Brain microvascular endothelial cell (primary cell): ENCODE results near the gene SNAPIN.

Experiments used
- DNase-seq: peaks from one replicate; pipeline ENCODE4 v3.0.0-alpha.2; 2020
- H3K27ac ChIP-seq: fragments of 250-450 bp; sonication (Bioruptor Pico); 2 replicates; pipeline ENCODE4 v1.5.1; 2020; ENCODE audit warnings: mild to moderate bottlenecking, moderate library complexity
- H3K27me3 ChIP-seq: fragments of 250-450 bp; sonication (Bioruptor Pico); replicated peaks from 2 replicates; pipeline ENCODE4 v1.5.1; 2020; ENCODE audit warnings: mild to moderate bottlenecking
- H3K36me3 ChIP-seq: fragments of 250-450 bp; sonication (Bioruptor Pico); replicated peaks from 2 replicates; pipeline ENCODE4 v1.5.1; 2020; ENCODE audit warnings: mild to moderate bottlenecking
- H3K4me3 ChIP-seq: 2 replicates; pipeline ENCODE4 v1.5.1; 2011; ENCODE audit warnings: low read depth, mild to moderate bottlenecking, control low read depth, low read length, moderate library complexity
- CTCF ChIP-seq: IDR thresholded peaks from 2 replicates; pipeline ENCODE4 v1.5.1; 2011; ENCODE audit warnings: low read depth, mild to moderate bottlenecking, moderate library complexity, low read length, control low read depth, inconsistent platforms; ENCODE audit errors: missing control alignments
- in situ Hi-C: cut with HindIII; loops from 2 replicates; pipeline ENCODE4 v1.10.0; 2017; ENCODE audit warnings: low sequenced_read_pairs, low pct_ligation_motif_present

SNAPIN gene

GRCh38 chr1:153627715-153628626 lies 30.5 kb upstream of the SNAPIN start, which contains the start of gene S100A1:
Gene S100A1 (plus strand): TSS chr1:153628434. CDS start chr1:153630522, 2,088 bp downstream.
- no peak for TF ChIP-seq CTCF
- no peak for DNase-seq
- peak within 1 kb of the TSS; percentile 88 for H3K27ac ChIP-seq
- H3K36me3 ChIP-seq: peaks cover 11% of the 10 kb centered on the region
- peak within 1 kb of the TSS; percentile 77 for H3K4me3 ChIP-seq
- in situ Hi-C loops: no loop called here
- no peaks in the 10 kb centered on the region for H3K27me3 ChIP-seq

- no peaks in the 10 kb centered on the region for H3K27me3 ChIP-seq
- no peak overlapping the region for H3K27ac ChIP-seq
- in situ Hi-C loops: no loop called here
- TF ChIP-seq CTCF: no peak
- H3K4me3 ChIP-seq: no peak overlapping the region
- peaks cover 10% of the 10 kb centered on the region for H3K36me3 ChIP-seq
- DNase-seq: no peak
Observed at GRCh38 chr1:153628638-153629342, 29.7 kb upstream of the SNAPIN start.

- in situ Hi-C loops: no loop called here
- no peak for DNase-seq
- H3K4me3 ChIP-seq: no peak overlapping the region
- H3K27me3 ChIP-seq: no peaks in the 10 kb centered on the region
- H3K36me3 ChIP-seq: peaks cover 6% of the 10 kb centered on the region
- TF ChIP-seq CTCF: no peak
- no peak overlapping the region for H3K27ac ChIP-seq
Observed at GRCh38 chr1:153629343-153629665, 29.2 kb upstream of the SNAPIN start.

- Histone ChIP-seq H3K27me3 (no peaks in the 10 kb centered on the region), H3K4me3 (no peak overlapping the region), H3K27ac (no peak overlapping the region), H3K36me3 (peaks cover 6% of the 10 kb centered on the region)
- in situ Hi-C loops: no loop called here
- no peak for DNase-seq
- no peak for TF ChIP-seq CTCF
Observed at GRCh38 chr1:153629971-153630370, 28.5 kb upstream of the SNAPIN start.

- Histone ChIP-seq H3K27ac (no peak overlapping the region), H3K36me3 (peaks cover 4% of the 10 kb centered on the region), H3K4me3 (no peak overlapping the region), H3K27me3 (no peaks in the 10 kb centered on the region)
- in situ Hi-C loops: no loop called here
- no peak for TF ChIP-seq CTCF
- no peak for DNase-seq
Observed at GRCh38 chr1:153630384-153630783, 28.1 kb upstream of the SNAPIN start.
